Retinal pigment epithelial cell (primary cell): ENCODE results near the gene ZNF554.

Source experiments
- DNase-seq: peaks from one replicate; pipeline ENCODE4 v3.0.0-alpha.2; 2010; ENCODE audit warnings: low read depth
- H3K4me3 ChIP-seq: 2 replicates; pipeline ENCODE4 v1.5.1; 2011; ENCODE audit warnings: mild to moderate bottlenecking, low read length, control low read depth, moderate library complexity
- CTCF ChIP-seq: conservative IDR thresholded peaks from 2 replicates; pipeline ENCODE4 v1.5.1; 2011; ENCODE audit warnings: low read depth, low read length, control low read depth, inconsistent platforms

ZNF554 gene

GRCh38 chr19:2777952-2778683 is 41.5 kb upstream of the ZNF554 start:
- no peak overlapping the region for H3K4me3 ChIP-seq
- no peak for DNase-seq
- TF ChIP-seq CTCF: no peak

- DNase-seq: no peak
- TF ChIP-seq CTCF: no peak
Measured at GRCh38 chr19:2779121-2779740, 40.4 kb upstream of the ZNF554 start.

GRCh38 chr19:2780284-2780683 is 39.4 kb upstream of the ZNF554 start:
- TF ChIP-seq CTCF: no peak
- no peak overlapping the region for H3K4me3 ChIP-seq
- no peak for DNase-seq

More at GRCh38 chr19:2779121-2779740, 40.4 kb upstream of the ZNF554 start:
- H3K4me3 ChIP-seq: no peak overlapping the region

GRCh38 chr19:2782329-2782935 is 37.2 kb upstream of the ZNF554 start:
- H3K4me3 ChIP-seq: peak overlapping the region; percentile 99
- TF ChIP-seq CTCF: no peak
- no peak for DNase-seq

GRCh38 chr19:2782936-2783780 is 36.5 kb upstream of the ZNF554 start, which contains the start of gene SGTA:
SGTA (minus strand) TSS chr19:2783273; CDS start chr19:2769068, 14,205 bp downstream.
- TF ChIP-seq CTCF: peak; percentile 45
- DNase-seq: peak; percentile 98
- peak within 1 kb of the TSS; percentile 99 for H3K4me3 ChIP-seq

GRCh38 chr19:2783781-2784145 is 35.9 kb upstream of the ZNF554 start:
- no peak for DNase-seq
- peak overlapping the region; percentile 35 for H3K4me3 ChIP-seq
- TF ChIP-seq CTCF: no peak
